Liver (tissue), 3 donors: Measurements from ENCODE around the gene NFIB.

Source experiments
- CTCF ChIP-seq: fragments of 150-350 bp; IDR thresholded peaks from 2 replicates; pipeline ENCODE4 v1.5.1; 2017; ENCODE audit warnings: improper control_type of control experiment, low read depth, low read length; ENCODE audit not compliant: missing input control
- GABPA ChIP-seq, 2 donors: IDR thresholded peaks in 1 of 2; conservative IDR thresholded peaks in 1 of 2; 2 replicates each; pipeline ENCODE4 v1.6.1; 2016; ENCODE audit warnings: antibody characterized with exemption in 2 of 2, mild to moderate bottlenecking in 1 of 2, moderate library complexity in 1 of 2
- HNF4A ChIP-seq, 2 donors: conservative IDR thresholded peaks; 2 replicates each; pipeline ENCODE4 v1.6.1; 2016; ENCODE audit warnings: antibody characterized with exemption in 2 of 2, mild to moderate bottlenecking in 2 of 2
- TF ChIP-seq, protein P1 (sequence below): IDR thresholded peaks from 2 replicates; pipeline ENCODE4 v1.6.1; 2016; ENCODE audit warnings: antibody characterized with exemption
- donor health status: healthy.
- donor health status: healthy.

DNA sequence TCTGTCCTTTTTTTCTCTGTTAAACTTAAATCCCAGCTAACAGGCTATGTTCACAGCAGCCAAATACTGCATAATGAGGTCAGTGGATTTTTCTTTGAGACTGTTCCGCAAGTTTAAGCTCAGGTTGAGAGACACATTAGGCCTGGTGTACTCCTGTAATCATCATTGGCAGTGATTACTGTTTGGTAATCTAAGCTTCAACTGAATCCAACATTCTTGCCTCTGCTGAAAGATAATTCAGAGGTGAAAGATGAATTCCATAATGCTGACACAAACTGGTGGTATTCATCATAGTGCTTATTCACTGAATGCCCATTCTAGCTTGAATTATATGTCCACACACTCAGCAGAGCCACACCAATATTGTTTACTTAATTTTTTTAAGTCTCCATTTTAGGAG, 108.5 kb downstream of the NFIB start:
- TF ChIP-seq CTCF = no peak
- TF ChIP-seq HNF4A (conservative IDR thresholded peaks at IDR 0.05) = peak in 1 of 2 donors; percentile 21
- TF ChIP-seq GABPA (IDR thresholded peaks at IDR 0.05 in 1 of 2, conservative IDR thresholded peaks at IDR 0.05 in 1 of 2) = no peak
- TF ChIP-seq, protein P1, sequence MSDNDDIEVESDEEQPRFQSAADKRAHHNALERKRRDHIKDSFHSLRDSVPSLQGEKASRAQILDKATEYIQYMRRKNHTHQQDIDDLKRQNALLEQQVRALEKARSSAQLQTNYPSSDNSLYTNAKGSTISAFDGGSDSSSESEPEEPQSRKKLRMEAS = no peak
